ENCODE data around the gene UBE4A.
A peak's percentile ranks its signal among the peaks of the same experiment; 100 is the strongest.

UBE4A gene

GRCh38 chr11:118435290-118435892, 76.0 kb downstream of the UBE4A start:
- no peak for TF ChIP-seq EZH2phosphoT487 (IDR thresholded peaks at IDR 0.05; ENCODE audit: low read length)
- no peak for TF ChIP-seq EZH2 (optimal IDR thresholded peaks at IDR 0.05; ENCODE audit: low read depth, low read length)
- TF ChIP-seq CTCF (IDR thresholded peaks at IDR 0.05; ENCODE audit: low read length): no peak
- no peaks in the 10 kb centered on the region for H3K9me3 ChIP-seq (replicated peaks; ENCODE audit: insufficient read depth, low read length)
- H3K36me3 ChIP-seq (replicated peaks; ENCODE audit: insufficient read depth, low read length): no peaks in the 10 kb centered on the region
- peaks cover 39% of the 10 kb centered on the region for H3K79me2 ChIP-seq (ENCODE audit: low read length)
- no peaks in the 10 kb centered on the region for H3K27me3 ChIP-seq (replicated peaks; ENCODE audit: insufficient read depth, low read length)
- peak overlapping the region; percentile 85 for H3K9ac ChIP-seq (ENCODE audit: low read length)
- H3K9me2 ChIP-seq (replicated peaks; ENCODE audit: insufficient read depth, low read length): no peaks in the 10 kb centered on the region
- peak; percentile 77 for DNase-seq
- peaks cover 12% of the 10 kb centered on the region for H3K4me1 ChIP-seq (ENCODE audit: low read length)
- peak overlapping the region; percentile 75 for H2AFZ ChIP-seq (ENCODE audit: low read length)
- peaks cover 17% of the 10 kb centered on the region; the same call in 1 of the 2 replicates for H4K20me1 ChIP-seq (ENCODE audit: insufficient read depth, low read length)
- peaks cover 31% of the 10 kb centered on the region; the same call in 1 of the 2 replicates for H3F3A ChIP-seq (ENCODE audit: insufficient read depth, low read length)
- H3K4me2 ChIP-seq (ENCODE audit: low read depth, low read length): peak overlapping the region; percentile 99
- H3K27ac ChIP-seq (ENCODE audit: low read length): peak overlapping the region; percentile 89; the same call in 1 of the 2 replicates
- peak overlapping the region; percentile 78 for H3K4me3 ChIP-seq (ENCODE audit: low read length)

- H3F3A ChIP-seq (ENCODE audit: insufficient read depth, low read length): peaks cover 31% of the 10 kb centered on the region; the same call in 1 of the 2 replicates
- H3K27me3 ChIP-seq (replicated peaks; ENCODE audit: insufficient read depth, low read length): no peaks in the 10 kb centered on the region
- peaks cover 21% of the 10 kb centered on the region for H4K20me1 ChIP-seq (ENCODE audit: insufficient read depth, low read length)
- H3K36me3 ChIP-seq (replicated peaks; ENCODE audit: insufficient read depth, low read length): no peaks in the 10 kb centered on the region
- H3K4me1 ChIP-seq (ENCODE audit: low read length): peaks cover 12% of the 10 kb centered on the region
- peak within 1 kb of the TSS; percentile 99 for H3K4me2 ChIP-seq (ENCODE audit: low read depth, low read length)
- H3K9me2 ChIP-seq (replicated peaks; ENCODE audit: insufficient read depth, low read length): no peaks in the 10 kb centered on the region
- peak; percentile 94 for DNase-seq
- peaks cover 46% of the 10 kb centered on the region for H3K79me2 ChIP-seq (ENCODE audit: low read length)
- peak within 1 kb of the TSS; percentile 75 for H2AFZ ChIP-seq (ENCODE audit: low read length)
- peak within 1 kb of the TSS; percentile 89 for H3K4me3 ChIP-seq (ENCODE audit: low read length)
- no peaks in the 10 kb centered on the region for H3K9me3 ChIP-seq (replicated peaks; ENCODE audit: insufficient read depth, low read length)
- peak within 1 kb of the TSS; percentile 85 for H3K9ac ChIP-seq (ENCODE audit: low read length)
- TF ChIP-seq EZH2 (optimal IDR thresholded peaks at IDR 0.05; ENCODE audit: low read depth, low read length) (no peak), CTCF (IDR thresholded peaks at IDR 0.05; ENCODE audit: low read length) (no peak), EZH2phosphoT487 (IDR thresholded peaks at IDR 0.05; ENCODE audit: low read length) (no peak)
- peak within 1 kb of the TSS; percentile 89; the same call in 1 of the 2 replicates for H3K27ac ChIP-seq (ENCODE audit: low read length)
Measured at GRCh38 chr11:118435893-118436624, 76.7 kb downstream of the UBE4A start, which contains the start of gene KMT2A. Gene KMT2A (plus strand): TSS chr11:118436492. CDS start chr11:118436513, 21 bp downstream.

GRCh38 chr11:118436639-118437207, 77.3 kb downstream of the UBE4A start:
- Histone ChIP-seq H4K20me1 (ENCODE audit: insufficient read depth, low read length) (peaks cover 28% of the 10 kb centered on the region), H3K36me3 (replicated peaks; ENCODE audit: insufficient read depth, low read length) (no peaks in the 10 kb centered on the region), H3K27ac (ENCODE audit: low read length) (peak overlapping the region; percentile 24; the same call in 1 of the 2 replicates), H2AFZ (ENCODE audit: low read length) (0 out of 2 replicates have a peak overlapping the region, but pooled peaks have one; percentile 32), H3K79me2 (ENCODE audit: low read length) (peaks cover 52% of the 10 kb centered on the region), H3K27me3 (replicated peaks; ENCODE audit: insufficient read depth, low read length) (no peaks in the 10 kb centered on the region), H3K4me2 (ENCODE audit: low read depth, low read length) (peak overlapping the region; percentile 83), H3K9ac (ENCODE audit: low read length) (peak overlapping the region; percentile 70; the same call in 1 of the 2 replicates), H3K4me1 (ENCODE audit: low read length) (peaks cover 12% of the 10 kb centered on the region), H3F3A (ENCODE audit: insufficient read depth, low read length) (peaks cover 31% of the 10 kb centered on the region; the same call in 1 of the 2 replicates), H3K9me3 (replicated peaks; ENCODE audit: insufficient read depth, low read length) (no peaks in the 10 kb centered on the region), H3K4me3 (ENCODE audit: low read length) (peak overlapping the region; percentile 89), H3K9me2 (replicated peaks; ENCODE audit: insufficient read depth, low read length) (no peaks in the 10 kb centered on the region)
- peak; percentile 20 for DNase-seq
- TF ChIP-seq EZH2 (optimal IDR thresholded peaks at IDR 0.05; ENCODE audit: low read depth, low read length) (no peak), EZH2phosphoT487 (IDR thresholded peaks at IDR 0.05; ENCODE audit: low read length) (no peak), CTCF (IDR thresholded peaks at IDR 0.05; ENCODE audit: low read length) (no peak)

Data from MM.1S (cell line).